Thymus (tissue), 11 donors: Measurements from ENCODE around the gene IKZF4. TPM values are rescaled to one million over a fixed set of nuclear protein-coding genes. Genes with fewer than 3 reads are reported as not detected.
A peak's percentile ranks its signal among the peaks of the same experiment; 100 is the strongest.
"Not testable (repeated sequence)": the region's sequence is repeated elsewhere in the genome, so short reads cannot be mapped to it uniquely, and the experiment has no call there.

ENCODE experiments used
- DNase-seq, 9 donors: peaks; one replicate each; pipeline ENCODE4 v3.0.0-alpha.2; 2013; ENCODE audit warnings: low spot score in 9 of 9, low read depth in 6 of 9, missing footprints in 1 of 9
- H3K27ac ChIP-seq, 2 donors: one replicate each; pipeline ENCODE4 v1.5.1; 2013; ENCODE audit warnings: control low read depth in 1 of 2, low read depth in 1 of 2, low read length in 1 of 2, mild to moderate bottlenecking in 1 of 2, moderate library complexity in 1 of 2
- H3K27me3 ChIP-seq, 2 donors: one replicate each; pipeline ENCODE4 v1.5.1; 2013; ENCODE audit warnings: low read length in 1 of 2; ENCODE audit not compliant: control insufficient read depth in 2 of 2, insufficient read depth in 1 of 2
- H3K36me3 ChIP-seq, 2 donors: one replicate each; pipeline ENCODE4 v1.5.1; 2013; ENCODE audit warnings: low read length in 1 of 2, mild to moderate bottlenecking in 1 of 2, moderate library complexity in 1 of 2; ENCODE audit not compliant: control insufficient read depth in 2 of 2, insufficient read depth in 2 of 2
- H3K4me1 ChIP-seq, 2 donors: one replicate each; pipeline ENCODE4 v1.5.1; 2013; ENCODE audit warnings: low read length in 2 of 2; ENCODE audit not compliant: control insufficient read depth in 2 of 2, insufficient read depth in 2 of 2
- H3K4me3 ChIP-seq, 2 donors: one replicate each; pipeline ENCODE4 v1.5.1; 2013; ENCODE audit warnings: low read length in 2 of 2, control low read depth in 1 of 2, mild to moderate bottlenecking in 1 of 2
- H3K9me3 ChIP-seq, 2 donors: one replicate each; pipeline ENCODE4 v1.5.1; 2013; ENCODE audit warnings: low read length in 1 of 2, mild to moderate bottlenecking in 1 of 2; ENCODE audit not compliant: control insufficient read depth in 2 of 2, insufficient read depth in 1 of 2
- WGBS: extraction: QIAGEN DNeasy Blood & Tissue Kit; methylation state at CpG from one replicate; pipeline ENCODE4 v1.1.7; 2013; 5-methylcytosine and 5-hydroxymethylcytosine counted together
- polyA plus RNA-seq: library from polyadenylated mRNA; stranded (reverse); fragments of 200-250 nt; gene quantifications from one replicate; pipeline ENCODE4 v1.2.3, GENCODE V29; 2013
- total RNA-seq: library from RNA; stranded (reverse); fragments of 120-200 nt; gene quantifications from one replicate; pipeline ENCODE4 v1.2.4, GENCODE V29; 2013
- donor health status: healthy.

Gene IKZF4
- total and polyA plus RNA-seq, 2 donors = 1.7 to 2.7 TPM

- no peak for DNase-seq
- peaks cover 22 to 40% of the 10 kb centered on the region in 2 donors for H3K36me3 ChIP-seq
- no peaks in the 10 kb centered on the region for H3K27me3 ChIP-seq
- H3K9me3 ChIP-seq = no peaks in the 10 kb centered on the region
- WGBS = 86% methylated on average over 14 of the region's 14 CpGs
- peak overlapping the region; percentile 76 to 92 for H3K4me3 ChIP-seq
- peaks cover 8 to 26% of the 10 kb centered on the region in 2 donors for H3K4me1 ChIP-seq
- H3K27ac ChIP-seq = peak overlapping the region; percentile 80 to 84
These were observed 20.2 kb downstream of the IKZF4 start for GRCh38 chr12:56040963-56041551.

DNA sequence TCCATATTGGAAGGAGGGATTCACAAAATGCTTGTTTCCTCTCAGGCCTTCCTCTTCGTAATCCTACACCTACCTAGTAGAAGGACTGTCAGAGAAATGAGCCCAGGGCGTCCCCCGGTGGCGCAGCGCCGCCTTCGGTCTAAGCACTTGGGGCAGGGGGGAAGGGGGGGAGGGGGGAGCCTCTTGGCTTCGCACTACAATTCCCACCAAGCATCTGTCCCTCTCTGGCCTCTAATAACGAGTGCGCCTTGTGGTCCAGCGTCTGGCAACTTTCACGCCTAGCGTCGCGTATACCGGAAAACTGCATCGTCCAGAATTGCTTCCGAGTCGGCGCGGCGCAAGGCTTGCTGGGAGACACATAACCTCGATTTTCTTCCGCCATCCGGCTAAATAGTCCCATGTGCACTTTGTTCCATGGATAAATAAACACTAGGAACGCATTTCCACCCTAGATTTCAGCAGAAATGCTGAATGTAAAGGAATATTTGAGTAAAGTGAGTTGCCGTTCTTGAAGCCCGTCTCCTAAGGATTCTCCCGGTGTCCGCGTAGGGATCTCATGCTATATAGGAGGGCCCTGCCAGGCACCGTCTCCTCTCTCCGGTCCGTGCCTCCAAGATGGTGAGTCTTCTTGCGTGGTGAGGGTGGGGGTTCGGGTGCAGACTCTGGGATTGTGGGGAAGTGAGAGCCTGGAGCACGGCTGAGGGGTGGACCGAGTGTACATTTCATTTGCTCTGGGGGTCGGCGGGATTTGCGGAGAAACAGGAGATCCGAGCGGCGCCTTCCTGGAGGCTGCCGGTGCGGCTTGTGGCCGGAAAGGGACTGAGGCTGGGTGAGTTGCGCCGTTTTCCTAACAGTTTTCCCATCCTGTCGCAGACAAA, 20.9 kb downstream of the IKZF4 start, which contains the start of gene RPS26:
TSS of gene RPS26 (plus strand) at position 367 of the 878 bp plus-strand sequence. CDS start at position 616, 249 bp downstream.
- Histone ChIP-seq H3K4me1 (peaks cover 8 to 27% of the 10 kb centered on the region in 2 donors), H3K27ac (peak within 1 kb of the TSS; percentile 84 to 89), H3K4me3 (peak within 1 kb of the TSS; percentile 76 to 92), H3K9me3 (no peaks in the 10 kb centered on the region), H3K36me3 (peaks cover 22 to 40% of the 10 kb centered on the region in 2 donors), H3K27me3 (no peaks in the 10 kb centered on the region)
- peak; percentile 91 to 98 (median 95) for DNase-seq
- under 1% methylated on average over 50 of the region's 50 CpGs for WGBS

DNA sequence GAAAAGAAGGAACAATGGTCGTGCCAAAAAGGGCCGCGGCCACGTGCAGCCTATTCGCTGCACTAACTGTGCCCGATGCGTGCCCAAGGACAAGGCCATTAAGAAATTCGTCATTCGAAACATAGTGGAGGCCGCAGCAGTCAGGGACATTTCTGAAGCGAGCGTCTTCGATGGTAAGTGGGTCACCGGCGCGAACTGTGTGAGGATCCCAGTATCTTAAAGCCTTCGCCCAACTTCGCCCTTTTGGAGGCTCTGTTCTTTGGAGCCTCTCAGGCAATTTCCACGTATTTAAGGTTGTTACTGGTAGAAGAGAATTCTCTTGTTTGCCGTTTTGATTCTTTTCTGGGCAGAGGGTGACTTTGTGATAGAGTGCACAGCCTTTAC, 21.6 kb downstream of the IKZF4 start:
- Histone ChIP-seq H3K4me1 (peaks cover 8 to 27% of the 10 kb centered on the region in 2 donors), H3K27ac (peak overlapping the region; percentile 84 to 89), H3K36me3 (peaks cover 22 to 36% of the 10 kb centered on the region in 2 donors), H3K4me3 (peak overlapping the region; percentile 76 to 92)
- 3% methylated on average over 20 of the region's 20 CpGs for WGBS
- DNase-seq, H3K9me3 ChIP-seq, H3K27me3 ChIP-seq: not testable (repeated sequence)

DNA sequence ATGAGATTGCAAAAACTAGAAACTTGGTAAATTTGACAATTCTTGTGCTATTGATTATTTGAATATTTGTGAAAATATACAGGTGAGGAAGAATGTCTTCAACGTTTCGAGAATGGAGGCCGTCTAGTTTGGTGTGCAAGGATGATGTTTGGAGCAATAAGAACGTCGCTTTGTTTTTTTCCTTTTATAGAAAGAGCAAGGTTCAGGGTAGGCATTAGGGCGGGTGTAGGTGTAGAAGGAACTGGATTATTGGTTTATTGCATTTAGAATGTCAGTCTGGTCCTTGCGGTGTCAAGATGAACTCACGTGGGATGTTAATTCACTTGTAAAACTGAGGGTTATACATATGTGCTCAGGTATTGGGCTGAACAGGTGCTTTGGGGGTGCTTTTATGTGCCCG, 22.0 kb downstream of the IKZF4 start:
- peak overlapping the region in 1 of 2 donors; percentile 84 for H3K27ac ChIP-seq
- H3K9me3 ChIP-seq = no peaks in the 10 kb centered on the region
- H3K27me3 ChIP-seq = no peaks in the 10 kb centered on the region
- H3K4me3 ChIP-seq = peak overlapping the region; percentile 76 to 92
- peaks cover 22 to 35% of the 10 kb centered on the region in 2 donors for H3K36me3 ChIP-seq
- WGBS = 58% methylated on average over 9 of the region's 9 CpGs
- DNase-seq = no peak
- H3K4me1 ChIP-seq = peaks cover 8 to 25% of the 10 kb centered on the region in 2 donors

DNA sequence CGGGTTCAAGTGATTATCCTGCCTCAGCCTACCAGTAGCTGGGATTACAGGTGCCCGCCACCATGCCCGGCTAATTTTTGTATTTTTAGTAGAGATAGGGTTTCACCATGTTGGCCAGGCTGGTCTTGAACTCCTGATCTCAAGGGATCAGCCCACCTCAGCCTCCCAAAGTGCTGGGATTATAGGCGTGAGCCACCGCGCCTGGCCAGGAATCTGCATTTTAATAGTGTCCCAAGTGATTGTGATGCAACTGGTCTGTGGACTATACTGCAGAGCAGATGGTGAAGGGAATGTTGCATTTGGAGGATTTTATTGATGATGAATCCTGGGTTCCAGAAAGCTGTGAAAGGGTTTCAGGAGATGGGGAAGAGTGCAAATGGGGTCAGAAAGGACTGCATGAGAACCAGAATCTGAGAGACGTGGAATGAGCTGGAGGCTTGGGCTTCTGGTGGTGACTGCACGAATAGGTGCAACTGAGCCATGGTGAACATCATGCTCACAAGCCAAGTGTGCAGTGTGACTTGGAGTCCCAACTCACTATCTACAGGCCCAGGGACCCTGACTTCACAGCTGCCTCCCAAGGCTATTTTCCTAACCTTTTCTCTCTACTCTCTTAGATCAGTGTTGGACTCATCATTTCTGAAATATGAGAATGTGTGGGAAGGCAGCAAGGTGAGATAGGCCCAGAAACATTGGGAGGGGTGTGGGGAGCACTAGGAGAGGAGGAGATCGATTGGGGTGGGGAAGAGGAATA, 25.4 kb downstream of the IKZF4 start:
- peaks cover 8 to 18% of the 10 kb centered on the region in 2 donors for H3K4me1 ChIP-seq
- WGBS = 95% methylated on average over 9 of the region's 9 CpGs
- H3K9me3 ChIP-seq = no peaks in the 10 kb centered on the region
- no peak overlapping the region for H3K4me3 ChIP-seq
- H3K27me3 ChIP-seq = no peaks in the 10 kb centered on the region
- peaks cover 22 to 35% of the 10 kb centered on the region in 2 donors for H3K36me3 ChIP-seq
- peak overlapping the region in 1 of 2 donors; percentile 18 for H3K27ac ChIP-seq
- DNase-seq = no peak

DNA sequence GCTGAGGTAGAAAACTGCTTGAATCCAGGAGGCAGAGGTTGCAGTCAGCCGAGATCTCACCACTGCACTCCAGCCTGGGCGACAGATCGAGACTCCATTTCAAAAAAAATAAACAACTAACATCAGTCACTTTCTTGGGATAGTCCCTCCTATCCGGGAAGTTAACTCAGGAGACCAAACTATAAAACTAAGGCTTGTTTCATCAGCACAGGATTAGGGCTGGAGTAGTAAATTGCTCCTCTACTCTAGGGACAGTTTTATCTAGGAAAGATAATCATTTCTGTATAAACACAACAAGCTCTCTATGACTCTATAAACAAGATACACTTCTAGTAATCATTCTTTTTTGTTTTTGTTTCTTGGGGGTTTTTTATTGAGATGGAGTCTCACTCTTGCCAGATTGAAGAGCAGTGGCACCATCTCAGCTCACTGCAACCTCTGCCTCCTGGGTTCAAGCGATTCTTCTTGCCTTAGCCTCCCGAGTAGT, 32.6 kb downstream of the IKZF4 start:
- 96% methylated on average over 6 of the region's 6 CpGs for WGBS
- Histone ChIP-seq H3K27me3 (no peaks in the 10 kb centered on the region), H3K4me1 (no peaks in the 10 kb centered on the region), H3K4me3 (no peak overlapping the region), H3K36me3 (no peaks in the 10 kb centered on the region), H3K27ac (no peak overlapping the region), H3K9me3 (peaks cover 0 to 4% of the 10 kb centered on the region in 2 donors)
- no peak for DNase-seq

- not testable (repeated sequence) for H3K36me3 ChIP-seq, DNase-seq, H3K4me1 ChIP-seq, H3K4me3 ChIP-seq, H3K27ac ChIP-seq, H3K27me3 ChIP-seq, H3K9me3 ChIP-seq
- WGBS = 95% methylated on average over 8 of the region's 8 CpGs
These were observed 39.1 kb downstream of the IKZF4 start for GRCh38 chr12:56059964-56060363.

- Histone ChIP-seq H3K9me3 (peaks cover 0 to 4% of the 10 kb centered on the region in 2 donors), H3K27ac (no peak overlapping the region), H3K36me3 (no peaks in the 10 kb centered on the region), H3K4me1 (no peaks in the 10 kb centered on the region), H3K4me3 (no peak overlapping the region), H3K27me3 (no peaks in the 10 kb centered on the region)
- DNase-seq = no peak
- 89% methylated on average over 5 of the region's 5 CpGs for WGBS
These were observed 41.1 kb downstream of the IKZF4 start for GRCh38 chr12:56061982-56062381.
